ENCODE results near the gene FAM120B. TPM values are rescaled to one million over a fixed set of nuclear protein-coding genes. Genes with fewer than 3 reads are reported as not detected.

The FAM120B gene
- total RNA-seq, 4 donors from 2014 or later = 21.8 to 25.7 (median 22.7) TPM

GRCh38 chr6:170297576-170298330 lies 8.8 kb upstream of the FAM120B start:
- no peak for DNase-seq (ENCODE audit: low spot score in 2 of 2)
- WGBS, 2 donors = 72 to 82% methylated on average over 11 of the region's 11 CpGs
- intact Hi-C loops (cut with DNase I; ENCODE audit: low total_unique reads) = no loop called here
- H3K4me3 ChIP-seq (ENCODE audit: low read depth, poor library complexity, severe bottlenecking) = no peak overlapping the region
- TF ChIP-seq POLR2A (IDR thresholded peaks at IDR 0.05) (no peak), CTCF (IDR thresholded peaks at IDR 0.05) (no peak)

- no peak for DNase-seq (ENCODE audit: low spot score in 2 of 2)
- intact Hi-C loops (cut with DNase I; ENCODE audit: low total_unique reads) = no loop called here
- 89 to 100% methylated on average over 1 of the region's 1 CpG for WGBS, 2 donors
These were observed 7.9 kb upstream of the FAM120B start for GRCh38 chr6:170298688-170299087.

GRCh38 chr6:170301184-170301583 lies 5.4 kb upstream of the FAM120B start:
- intact Hi-C loops (cut with DNase I; ENCODE audit: low total_unique reads) = no loop called here
- TF ChIP-seq POLR2A (IDR thresholded peaks at IDR 0.05) = no peak
- TF ChIP-seq CTCF (IDR thresholded peaks at IDR 0.05) = no peak
- no peak for DNase-seq (ENCODE audit: low spot score in 2 of 2)
- 95 to 100% methylated on average over 1 of the region's 1 CpG for WGBS, 2 donors
- H3K4me3 ChIP-seq (ENCODE audit: low read depth, poor library complexity, severe bottlenecking) = no peak overlapping the region

More at GRCh38 chr6:170298688-170299087, 7.9 kb upstream of the FAM120B start:
- H3K4me3 ChIP-seq (ENCODE audit: low read depth, poor library complexity, severe bottlenecking) = no peak overlapping the region
- TF ChIP-seq CTCF (IDR thresholded peaks at IDR 0.05) = no peak
- TF ChIP-seq POLR2A (IDR thresholded peaks at IDR 0.05) = no peak

- intact Hi-C loops (cut with DNase I; ENCODE audit: low total_unique reads) = no loop called here
- H3K4me3 ChIP-seq (ENCODE audit: low read depth, poor library complexity, severe bottlenecking) = peak overlapping the region; percentile 46
- TF ChIP-seq CTCF (IDR thresholded peaks at IDR 0.05) (no peak), POLR2A (IDR thresholded peaks at IDR 0.05) (no peak)
- no peak for DNase-seq (ENCODE audit: low spot score in 2 of 2)
- 10 to 13% methylated on average over 26 to 27 of the region's 29 CpGs for WGBS, 2 donors
These were observed 694 bp upstream of the FAM120B start for GRCh38 chr6:170305805-170306323.

GRCh38 chr6:170307080-170307545 lies 555 bp downstream of the FAM120B start:
- no peak for TF ChIP-seq POLR2A (IDR thresholded peaks at IDR 0.05)
- TF ChIP-seq CTCF (IDR thresholded peaks at IDR 0.05) = no peak
- peak overlapping the region; percentile 87 for H3K4me3 ChIP-seq (ENCODE audit: low read depth, poor library complexity, severe bottlenecking)
- no peak for DNase-seq (ENCODE audit: low spot score in 2 of 2)
- intact Hi-C loops (cut with DNase I; ENCODE audit: low total_unique reads) = no loop called here
- WGBS, 2 donors = 4 to 5% methylated on average over 15 of the region's 15 CpGs
